NCI-H1930 (cell line): ENCODE measurements around the gene CXCL11.
"Not testable (repeated sequence)": the region's sequence is repeated elsewhere in the genome, so short reads cannot be mapped to it uniquely, and the experiment has no call there.

Source experiments
- DNase-seq, 2 experiments: peaks; one replicate each; lab custom pipeline; 2025; lab: John Stamatoyannopoulos, UW

The CXCL11 gene

GRCh38 chr4:76042241-76042998 is 6.5 kb upstream of the CXCL11 start:
- not testable (repeated sequence) for DNase-seq

GRCh38 chr4:76036855-76037254 is 985 bp upstream of the CXCL11 start:
- DNase-seq: no peak

GRCh38 chr4:76035141-76035540 is 729 bp downstream of the CXCL11 start:
- DNase-seq: no peak

- DNase-seq: no peak
These were observed 6.6 kb downstream of the CXCL11 start for GRCh38 chr4:76029300-76029699.

GRCh38 chr4:76028350-76028765 is 7.5 kb downstream of the CXCL11 start:
- no peak for DNase-seq

- DNase-seq: no peak
These were observed 11.8 kb downstream of the CXCL11 start for GRCh38 chr4:76024065-76024464.

- DNase-seq: no peak
These were observed 12.5 kb downstream of the CXCL11 start, which contains the start of gene CXCL10 for GRCh38 chr4:76023389-76023788. Gene CXCL10, minus strand, starts transcription at chr4:76023497. Its CDS starts 66 bp downstream, at chr4:76023431.

GRCh38 chr4:76022677-76023076 is 13.2 kb downstream of the CXCL11 start:
- DNase-seq: no peak

- no peak for DNase-seq
These were observed 13.8 kb downstream of the CXCL11 start for GRCh38 chr4:76022031-76022430.

GRCh38 chr4:76017056-76017686 is 18.7 kb downstream of the CXCL11 start:
- no peak for DNase-seq

GRCh38 chr4:76016393-76016792 is 19.5 kb downstream of the CXCL11 start:
- no peak for DNase-seq

- no peak for DNase-seq
These were observed 22.3 kb downstream of the CXCL11 start for GRCh38 chr4:76013540-76013939.

- no peak for DNase-seq
These were observed 23.5 kb downstream of the CXCL11 start for GRCh38 chr4:76012388-76012801.

- no peak for DNase-seq
These were observed 24.0 kb downstream of the CXCL11 start for GRCh38 chr4:76011700-76012387.

GRCh38 chr4:76011018-76011670 is 24.7 kb downstream of the CXCL11 start:
- DNase-seq: no peak

GRCh38 chr4:76010576-76010975 is 25.3 kb downstream of the CXCL11 start:
- DNase-seq: no peak

GRCh38 chr4:76009311-76009710 is 26.6 kb downstream of the CXCL11 start:
- DNase-seq: no peak

GRCh38 chr4:76007089-76007862 is 28.6 kb downstream of the CXCL11 start, which contains the start of gene CXCL9:
Gene CXCL9, minus strand, starts transcription at chr4:76007509. Its CDS starts 60 bp downstream, at chr4:76007449.
- DNase-seq: no peak

GRCh38 chr4:76003620-76004019 is 32.2 kb downstream of the CXCL11 start:
- DNase-seq: no peak

- no peak for DNase-seq
These were observed 32.8 kb downstream of the CXCL11 start for GRCh38 chr4:76003035-76003434.

GRCh38 chr4:76002176-76002575 is 33.7 kb downstream of the CXCL11 start:
- DNase-seq: no peak
